Inferior parietal cortex (tissue), 1 donor: ENCODE measurements around the gene ECE1.
"Not testable (repeated sequence)": the region's sequence is repeated elsewhere in the genome, so short reads cannot be mapped to it uniquely, and the experiment has no call there.

ENCODE experiments used
- DNase-seq: peaks from one replicate; pipeline ENCODE4 v3.0.0-alpha.2; 2016; ENCODE audit errors: extremely low spot score

The ECE1 gene

DNA sequence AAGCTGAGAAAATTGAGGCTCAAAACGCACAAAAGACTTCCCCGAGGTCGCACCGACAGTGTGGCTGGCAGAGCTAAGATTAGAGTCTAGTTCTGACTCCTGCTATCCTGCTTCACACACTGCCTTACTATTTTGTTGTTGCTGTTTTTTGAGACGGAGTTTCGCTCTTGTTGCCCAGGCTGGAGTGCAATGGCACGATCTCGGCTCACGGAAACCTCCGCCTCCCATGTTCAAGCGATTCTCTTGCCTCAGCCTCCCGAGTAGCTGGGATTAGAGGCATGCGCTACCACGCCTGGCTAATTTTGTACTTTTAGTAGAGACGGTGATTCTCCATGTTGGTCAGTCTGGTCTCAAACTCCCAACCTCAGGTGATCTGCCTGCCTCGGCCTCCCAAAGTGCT is 112.0 kb downstream of the ECE1 start:
- DNase-seq, result not testable (repeated sequence)

GRCh38 chr1:21176586-21177555 is 113.4 kb downstream of the ECE1 start, which contains the start of gene EIF4G3:
Gene EIF4G3 (minus strand): TSS chr1:21176897. CDS start chr1:21002742, 174,155 bp downstream.
- peak; percentile 100 for DNase-seq

GRCh38 chr1:21175670-21176581 is 114.3 kb downstream of the ECE1 start:
- peak; percentile 30 for DNase-seq

- DNase-seq, result peak; percentile 73
These were observed 115.0 kb downstream of the ECE1 start for GRCh38 chr1:21175324-21175669.

GRCh38 chr1:21174654-21175323 is 115.5 kb downstream of the ECE1 start:
- DNase-seq, result peak; percentile 37

DNA sequence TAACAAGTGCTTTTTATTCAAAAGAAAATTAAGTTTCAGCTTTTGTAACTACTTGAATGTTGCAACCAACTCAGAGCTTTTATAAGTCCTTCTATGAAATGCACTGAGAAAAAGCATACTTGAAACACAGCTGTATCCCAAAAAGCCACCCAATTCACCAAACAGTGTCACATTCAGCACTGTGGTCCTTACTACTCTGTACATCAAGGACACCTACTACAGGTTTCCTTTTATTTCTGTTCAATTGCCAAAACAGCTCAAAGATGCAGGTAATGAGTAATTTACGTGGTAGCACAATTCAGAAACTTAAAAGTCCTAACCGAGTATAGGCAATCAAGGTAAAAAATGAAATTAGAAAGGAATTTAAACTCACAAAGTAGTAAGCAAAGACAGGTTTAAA is 116.0 kb downstream of the ECE1 start:
- DNase-seq, result peak; percentile 39

DNA sequence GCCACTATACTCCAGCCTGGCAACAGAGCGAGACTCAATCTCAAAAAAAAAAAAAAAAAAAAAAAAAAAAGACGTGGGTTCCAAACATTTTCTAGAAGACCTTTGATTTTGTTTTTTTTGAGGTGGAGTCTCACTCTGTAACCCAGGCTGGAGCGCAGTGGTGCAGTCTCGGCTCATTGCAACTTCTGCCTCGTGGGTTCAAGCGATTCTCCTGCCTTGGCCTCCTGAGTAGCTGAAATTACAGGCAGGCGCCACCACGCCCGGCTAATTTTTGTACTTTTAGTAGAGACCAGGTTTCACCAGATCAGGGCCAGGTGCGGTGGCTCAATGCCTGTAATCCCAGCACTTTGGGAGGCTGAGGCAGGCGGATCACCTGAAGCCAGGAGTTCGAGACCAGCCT is 117.2 kb downstream of the ECE1 start:
- DNase-seq, result not testable (repeated sequence)

DNA sequence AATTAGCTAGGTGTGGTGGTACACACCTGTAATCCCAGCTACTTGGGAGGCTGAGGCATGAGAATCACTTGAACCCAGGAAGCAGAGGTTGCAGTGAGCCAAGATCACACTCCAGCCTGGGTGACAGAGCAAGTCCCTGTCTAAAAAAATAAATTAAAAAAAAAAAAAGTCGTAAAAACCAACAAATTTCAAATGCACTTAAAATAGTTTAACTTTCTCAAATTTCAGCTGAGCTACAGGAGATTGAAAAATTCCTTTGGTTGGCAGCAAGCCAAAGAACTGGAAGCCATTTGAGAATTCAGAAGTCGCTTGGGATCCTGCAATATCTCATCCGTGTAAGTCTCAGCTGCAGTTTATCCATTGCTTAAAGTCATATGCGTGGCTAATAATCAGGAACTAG is 119.4 kb downstream of the ECE1 start:
- not testable (repeated sequence) for DNase-seq

DNA sequence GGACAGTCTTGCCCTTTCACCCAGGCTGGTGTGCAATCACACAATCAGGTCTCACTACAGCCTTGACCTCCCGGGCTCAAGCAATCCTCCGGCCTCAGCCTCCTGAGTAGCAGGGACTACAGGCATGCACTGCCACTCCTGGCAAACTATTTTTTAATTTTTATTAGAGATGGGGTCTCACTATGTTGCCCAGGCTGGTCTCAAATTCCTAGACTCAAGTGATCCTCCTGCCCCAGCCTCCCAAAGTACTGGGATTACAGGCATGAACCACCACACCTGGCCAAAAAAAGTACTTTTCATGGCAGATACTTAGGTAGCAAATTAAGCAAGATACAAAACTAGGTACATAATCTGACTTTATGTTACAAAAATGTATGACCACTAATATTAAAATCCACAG is 121.8 kb downstream of the ECE1 start:
- DNase-seq, result no peak
